Measurements from ENCODE around the gene ACAD10.

- TF ChIP-seq, protein P1, sequence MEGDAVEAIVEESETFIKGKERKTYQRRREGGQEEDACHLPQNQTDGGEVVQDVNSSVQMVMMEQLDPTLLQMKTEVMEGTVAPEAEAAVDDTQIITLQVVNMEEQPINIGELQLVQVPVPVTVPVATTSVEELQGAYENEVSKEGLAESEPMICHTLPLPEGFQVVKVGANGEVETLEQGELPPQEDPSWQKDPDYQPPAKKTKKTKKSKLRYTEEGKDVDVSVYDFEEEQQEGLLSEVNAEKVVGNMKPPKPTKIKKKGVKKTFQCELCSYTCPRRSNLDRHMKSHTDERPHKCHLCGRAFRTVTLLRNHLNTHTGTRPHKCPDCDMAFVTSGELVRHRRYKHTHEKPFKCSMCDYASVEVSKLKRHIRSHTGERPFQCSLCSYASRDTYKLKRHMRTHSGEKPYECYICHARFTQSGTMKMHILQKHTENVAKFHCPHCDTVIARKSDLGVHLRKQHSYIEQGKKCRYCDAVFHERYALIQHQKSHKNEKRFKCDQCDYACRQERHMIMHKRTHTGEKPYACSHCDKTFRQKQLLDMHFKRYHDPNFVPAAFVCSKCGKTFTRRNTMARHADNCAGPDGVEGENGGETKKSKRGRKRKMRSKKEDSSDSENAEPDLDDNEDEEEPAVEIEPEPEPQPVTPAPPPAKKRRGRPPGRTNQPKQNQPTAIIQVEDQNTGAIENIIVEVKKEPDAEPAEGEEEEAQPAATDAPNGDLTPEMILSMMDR (IDR thresholded peaks at IDR 0.05; ENCODE audit: low read depth, low read length) = no peak
- TF ChIP-seq POLR2A (IDR thresholded peaks at IDR 0.05; ENCODE audit: extremely low read depth, insufficient read length) (no peak), MAX (IDR thresholded peaks at IDR 0.05; ENCODE audit: low read depth, low read length) (no peak), MYC (IDR thresholded peaks at IDR 0.05; ENCODE audit: low read depth, low read length) (no peak)
Measured at GRCh38 chr12:111803851-111804250, 118.0 kb downstream of the ACAD10 start.

All from NB4 (cell line).